KMS-11 (cell line): ENCODE measurements around the gene INTS6.

ENCODE experiments used
- H2AFZ ChIP-seq: fragments of 200-600 bp; sonication (generic); 2 replicates; pipeline ENCODE4 v1.6.1; 2016; ENCODE audit warnings: antibody characterized with exemption, mixed run types, low read depth
- H3K27ac ChIP-seq: fragments of 200-600 bp; sonication (generic); 2 replicates; pipeline ENCODE4 v1.6.1; 2016; ENCODE audit warnings: mild to moderate bottlenecking, mixed run types
- H3K27me3 ChIP-seq: fragments of 200-600 bp; sonication (generic); 2 replicates; pipeline ENCODE4 v1.6.1; 2017; ENCODE audit warnings: mild to moderate bottlenecking, low read depth, mixed run types, moderate library complexity; ENCODE audit not compliant: insufficient read depth
- H3K36me3 ChIP-seq: fragments of 200-600 bp; sonication (generic); 2 replicates; pipeline ENCODE4 v1.6.1; 2017; ENCODE audit warnings: mild to moderate bottlenecking, mixed run types; ENCODE audit not compliant: insufficient read depth
- H3K4me1 ChIP-seq: fragments of 200-600 bp; sonication (generic); 2 replicates; pipeline ENCODE4 v1.6.1; 2016; ENCODE audit warnings: mild to moderate bottlenecking, low read depth, mixed run types; ENCODE audit not compliant: poor library complexity, severe bottlenecking
- H3K4me2 ChIP-seq: fragments of 200-600 bp; sonication (generic); 2 replicates; pipeline ENCODE4 v1.7.0; 2016; ENCODE audit warnings: mild to moderate bottlenecking, mixed run types
- H3K4me3 ChIP-seq: fragments of 200-600 bp; sonication (generic); IDR thresholded peaks from 2 replicates; pipeline ENCODE4 v1.6.1; 2017; ENCODE audit warnings: low read depth, low read length, mixed read lengths; ENCODE audit not compliant: insufficient read depth
- H3K79me2 ChIP-seq: fragments of 200-600 bp; sonication (generic); 2 replicates; pipeline ENCODE4 v1.6.1; 2016; ENCODE audit warnings: low read depth, mixed run types; ENCODE audit not compliant: insufficient read depth
- H3K9ac ChIP-seq: fragments of 200-600 bp; sonication (generic); 2 replicates; pipeline ENCODE4 v1.6.1; 2016; ENCODE audit warnings: mild to moderate bottlenecking, mixed run types
- H4K20me1 ChIP-seq: fragments of 200-600 bp; sonication (generic); 2 replicates; pipeline ENCODE4 v1.6.1; 2016; ENCODE audit warnings: mild to moderate bottlenecking, mixed run types; ENCODE audit not compliant: insufficient read depth
- CTCF ChIP-seq: fragments of 200-600 bp; sonication (generic); conservative IDR thresholded peaks from 2 replicates; pipeline ENCODE4 v1.6.1; 2017; ENCODE audit warnings: low read depth, mild to moderate bottlenecking, antibody characterized with exemption, low read length, moderate library complexity, mixed read lengths

INTS6 gene

GRCh38 chr13:51347099-51347498 lies 105.7 kb downstream of the INTS6 start:
- no peak overlapping the region for H2AFZ ChIP-seq
- no peak for TF ChIP-seq CTCF

GRCh38 chr13:51346397-51346796 lies 106.4 kb downstream of the INTS6 start:
- Histone ChIP-seq H3K27ac (no peak overlapping the region), H3K4me2 (no peak overlapping the region), H3K9ac (no peak overlapping the region), H2AFZ (no peak overlapping the region), H3K4me3 (no peak overlapping the region), H3K36me3 (no peaks in the 10 kb centered on the region), H3K79me2 (no peaks in the 10 kb centered on the region), H3K27me3 (no peaks in the 10 kb centered on the region), H3K4me1 (peaks cover 11% of the 10 kb centered on the region), H4K20me1 (no peaks in the 10 kb centered on the region)
- TF ChIP-seq CTCF, result no peak

More at GRCh38 chr13:51347099-51347498, 105.7 kb downstream of the INTS6 start:
- no peaks in the 10 kb centered on the region for H3K27me3 ChIP-seq
- H4K20me1 ChIP-seq, result no peaks in the 10 kb centered on the region
- no peaks in the 10 kb centered on the region for H3K79me2 ChIP-seq
- H3K36me3 ChIP-seq, result no peaks in the 10 kb centered on the region
- H3K4me2 ChIP-seq, result no peak overlapping the region
- H3K27ac ChIP-seq, result no peak overlapping the region
- no peak overlapping the region for H3K4me3 ChIP-seq
- H3K4me1 ChIP-seq, result peaks cover 7% of the 10 kb centered on the region
- no peak overlapping the region for H3K9ac ChIP-seq

- no peaks in the 10 kb centered on the region for H4K20me1 ChIP-seq
- no peak overlapping the region for H3K9ac ChIP-seq
- H3K4me2 ChIP-seq, result no peak overlapping the region
- no peak overlapping the region for H3K27ac ChIP-seq
- H2AFZ ChIP-seq, result no peak overlapping the region
- no peaks in the 10 kb centered on the region for H3K79me2 ChIP-seq
- H3K27me3 ChIP-seq, result no peaks in the 10 kb centered on the region
- H3K4me3 ChIP-seq, result no peak overlapping the region
- no peak for TF ChIP-seq CTCF
- no peaks in the 10 kb centered on the region for H3K36me3 ChIP-seq
- H3K4me1 ChIP-seq, result peaks cover 13% of the 10 kb centered on the region
Measured at GRCh38 chr13:51343475-51343874, 109.4 kb downstream of the INTS6 start.

- H3K27me3 ChIP-seq, result no peaks in the 10 kb centered on the region
- H3K4me2 ChIP-seq, result no peak overlapping the region
- H2AFZ ChIP-seq, result no peak overlapping the region
- no peak overlapping the region for H3K9ac ChIP-seq
- no peaks in the 10 kb centered on the region for H3K79me2 ChIP-seq
- H3K4me3 ChIP-seq, result no peak overlapping the region
- no peak for TF ChIP-seq CTCF
- H3K4me1 ChIP-seq, result peaks cover 13% of the 10 kb centered on the region
- H4K20me1 ChIP-seq, result no peaks in the 10 kb centered on the region
- H3K36me3 ChIP-seq, result no peaks in the 10 kb centered on the region
- H3K27ac ChIP-seq, result no peak overlapping the region
Measured at GRCh38 chr13:51342706-51343105, 110.1 kb downstream of the INTS6 start.
